ENCODE data around the gene C6orf163. TPM values are rescaled to one million over a fixed set of nuclear protein-coding genes. Genes with fewer than 3 reads are reported as not detected.
"Not testable (repeated sequence)": the region's sequence is repeated elsewhere in the genome, so short reads cannot be mapped to it uniquely, and the experiment has no call there.

C6orf163 gene
- polyA plus RNA-seq (2011; rRNA removed) (0.20 and 0.78 TPM in 2 replicates), polyA minus RNA-seq (2011; rRNA and poly(A)+ RNA removed) (0.62 and 1.4 TPM in 2 replicates)

DNA sequence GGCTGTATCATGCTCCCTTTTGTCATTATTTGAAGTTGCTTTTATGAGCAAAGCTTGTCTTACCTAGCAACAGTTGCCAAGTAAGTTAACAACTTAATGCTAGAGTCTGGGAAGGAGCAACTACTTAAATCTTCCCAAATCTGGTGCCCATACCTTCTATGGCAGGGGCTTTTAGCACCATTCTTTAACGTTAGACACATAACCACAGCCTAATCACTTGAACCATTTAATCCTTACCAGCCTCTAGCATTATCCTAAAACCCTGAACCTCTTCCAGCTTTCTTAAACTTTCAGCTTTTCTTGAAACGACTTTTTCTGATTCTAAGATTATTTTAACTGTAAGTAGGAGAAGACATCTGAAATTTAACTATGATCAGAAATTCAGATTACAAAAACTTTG is at the start of gene C6orf163:
C6orf163 (plus strand) TSS at position 83 of the 400 bp plus-strand sequence; CDS start at position 370, 287 bp downstream.
- ChIA-PET CTCF (no interaction called here), POLR2A (no interaction called here)
- Histone ChIP-seq H3K36me3 (ENCODE audit: control insufficient read depth, insufficient read depth, low read length) (no peaks in the 10 kb centered on the region), H3K4me3 (ENCODE audit: low read depth, low read length) (no peak within 1 kb of the TSS), H3K27me3 (ENCODE audit: control insufficient read depth, insufficient read depth, low read length) (no peaks in the 10 kb centered on the region)
- no peak for DNase-seq (ENCODE audit: low read depth)
- TF ChIP-seq, protein P1, sequence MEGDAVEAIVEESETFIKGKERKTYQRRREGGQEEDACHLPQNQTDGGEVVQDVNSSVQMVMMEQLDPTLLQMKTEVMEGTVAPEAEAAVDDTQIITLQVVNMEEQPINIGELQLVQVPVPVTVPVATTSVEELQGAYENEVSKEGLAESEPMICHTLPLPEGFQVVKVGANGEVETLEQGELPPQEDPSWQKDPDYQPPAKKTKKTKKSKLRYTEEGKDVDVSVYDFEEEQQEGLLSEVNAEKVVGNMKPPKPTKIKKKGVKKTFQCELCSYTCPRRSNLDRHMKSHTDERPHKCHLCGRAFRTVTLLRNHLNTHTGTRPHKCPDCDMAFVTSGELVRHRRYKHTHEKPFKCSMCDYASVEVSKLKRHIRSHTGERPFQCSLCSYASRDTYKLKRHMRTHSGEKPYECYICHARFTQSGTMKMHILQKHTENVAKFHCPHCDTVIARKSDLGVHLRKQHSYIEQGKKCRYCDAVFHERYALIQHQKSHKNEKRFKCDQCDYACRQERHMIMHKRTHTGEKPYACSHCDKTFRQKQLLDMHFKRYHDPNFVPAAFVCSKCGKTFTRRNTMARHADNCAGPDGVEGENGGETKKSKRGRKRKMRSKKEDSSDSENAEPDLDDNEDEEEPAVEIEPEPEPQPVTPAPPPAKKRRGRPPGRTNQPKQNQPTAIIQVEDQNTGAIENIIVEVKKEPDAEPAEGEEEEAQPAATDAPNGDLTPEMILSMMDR (IDR thresholded peaks at IDR 0.05; ENCODE audit: insufficient read depth, low read depth, low read length), result no peak

GRCh38 chr6:87297119-87297518 is 47.5 kb upstream of the C6orf163 start:
- CTCF ChIA-PET, result no interaction called here
- TF ChIP-seq, protein P1 (IDR thresholded peaks at IDR 0.05; ENCODE audit: insufficient read depth, low read depth, low read length), result no peak
- Histone ChIP-seq H3K36me3 (ENCODE audit: control insufficient read depth, insufficient read depth, low read length) (no peaks in the 10 kb centered on the region), H3K27me3 (ENCODE audit: control insufficient read depth, insufficient read depth, low read length) (no peaks in the 10 kb centered on the region), H3K4me3 (ENCODE audit: low read depth, low read length) (no peak overlapping the region)
- DNase-seq (ENCODE audit: low read depth), result no peak
- POLR2A ChIA-PET, result no interaction called here

- DNase-seq (ENCODE audit: low read depth); H3K27me3 ChIP-seq (ENCODE audit: control insufficient read depth, insufficient read depth, low read length); H3K4me3 ChIP-seq (ENCODE audit: low read depth, low read length); H3K36me3 ChIP-seq (ENCODE audit: control insufficient read depth, insufficient read depth, low read length); POLR2A ChIA-PET: not testable (repeated sequence)
- CTCF ChIA-PET, result interaction anchor here (1.9 kb wide), 1 partner anchor 9 kb away, joined by 4 read pairs; no protein-coding TSS in a partner anchor
Observed at GRCh38 chr6:87301277-87301676, 43.3 kb upstream of the C6orf163 start.

- ChIA-PET POLR2A (no interaction called here), CTCF (interaction anchor here (1.2 to 1.4 kb wide), 2 partner anchors 11 to 13 kb away, joined by 3 to 4 read pairs; no protein-coding TSS in a partner anchor)
- TF ChIP-seq, protein P1 (IDR thresholded peaks at IDR 0.05; ENCODE audit: insufficient read depth, low read depth, low read length), result no peak
- H3K27me3 ChIP-seq (ENCODE audit: control insufficient read depth, insufficient read depth, low read length), result peaks cover 2% of the 10 kb centered on the region; the same call in 1 of the 2 replicates
- no peak overlapping the region for H3K4me3 ChIP-seq (ENCODE audit: low read depth, low read length)
- no peaks in the 10 kb centered on the region for H3K36me3 ChIP-seq (ENCODE audit: control insufficient read depth, insufficient read depth, low read length)
- no peak for DNase-seq (ENCODE audit: low read depth)
Observed at GRCh38 chr6:87308970-87309369, 35.6 kb upstream of the C6orf163 start.

- H3K4me3 ChIP-seq (ENCODE audit: low read depth, low read length), result no peak overlapping the region
- DNase-seq (ENCODE audit: low read depth), result no peak
- TF ChIP-seq, protein P1 (IDR thresholded peaks at IDR 0.05; ENCODE audit: insufficient read depth, low read depth, low read length), result no peak
- H3K36me3 ChIP-seq (ENCODE audit: control insufficient read depth, insufficient read depth, low read length), result no peaks in the 10 kb centered on the region
- H3K27me3 ChIP-seq (ENCODE audit: control insufficient read depth, insufficient read depth, low read length), result peaks cover 2% of the 10 kb centered on the region; the same call in 1 of the 2 replicates
- POLR2A ChIA-PET, result no interaction called here
- CTCF ChIA-PET, result no interaction called here
Observed at GRCh38 chr6:87312860-87313259, 31.8 kb upstream of the C6orf163 start.

DNA sequence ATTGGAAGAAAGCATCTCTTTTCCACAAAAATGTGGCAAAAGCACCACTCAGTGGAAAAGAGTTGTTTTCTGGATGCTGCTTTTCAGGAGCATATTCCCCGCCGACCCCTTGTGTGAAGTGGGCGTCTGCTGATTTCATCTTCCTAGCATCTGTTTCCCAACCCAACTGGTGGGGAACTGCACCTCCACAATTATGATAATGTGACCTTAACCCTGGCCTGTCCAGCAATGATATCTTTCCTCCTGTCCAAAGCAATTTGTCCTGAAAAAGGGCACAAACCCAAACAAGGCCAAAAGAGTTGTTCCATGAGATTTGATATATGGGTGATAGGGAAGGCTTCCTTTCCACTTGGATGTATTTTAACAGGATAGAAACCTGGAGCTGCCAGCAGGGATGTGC is 29.5 kb upstream of the C6orf163 start:
- TF ChIP-seq, protein P1 (IDR thresholded peaks at IDR 0.05; ENCODE audit: insufficient read depth, low read depth, low read length), result no peak

More for the DNA sequence above, 29.5 kb upstream of the C6orf163 start:
- ChIA-PET CTCF (no interaction called here), POLR2A (no interaction called here)
- DNase-seq (ENCODE audit: low read depth), result no peak
- H3K27me3 ChIP-seq (ENCODE audit: control insufficient read depth, insufficient read depth, low read length), result peaks cover 2% of the 10 kb centered on the region; the same call in 1 of the 2 replicates
- H3K36me3 ChIP-seq (ENCODE audit: control insufficient read depth, insufficient read depth, low read length), result no peaks in the 10 kb centered on the region
- H3K4me3 ChIP-seq (ENCODE audit: low read depth, low read length), result no peak overlapping the region

Measured in BJ (cell line).